ENCODE measurements around the gene HIP1.
A peak's percentile ranks its signal among the peaks of the same experiment; 100 is the strongest.

Gene HIP1

DNA sequence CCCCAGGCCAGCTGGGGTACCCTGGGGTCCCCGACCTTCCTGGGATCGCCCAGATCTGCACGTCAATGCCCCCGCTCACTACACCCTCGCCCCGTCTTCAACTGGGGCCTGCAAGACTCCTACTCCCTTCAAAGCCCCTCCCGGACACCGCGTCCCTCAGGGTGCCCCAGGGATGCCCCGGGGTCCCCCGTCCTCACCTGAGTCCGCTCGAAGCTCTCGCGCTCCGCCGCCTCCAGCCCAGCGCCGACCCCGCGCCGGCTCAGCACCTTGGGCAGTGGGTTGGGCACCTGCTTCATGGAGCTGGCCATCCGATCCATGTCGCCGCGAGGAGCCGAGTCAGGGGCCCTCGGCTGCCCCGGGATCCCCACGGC lies at the start of gene HIP1:
TSS of gene HIP1 (minus strand) at position 338 of the 371 bp plus-strand sequence. CDS start at position 317, 21 bp downstream.
- TF ChIP-seq, protein P1, sequence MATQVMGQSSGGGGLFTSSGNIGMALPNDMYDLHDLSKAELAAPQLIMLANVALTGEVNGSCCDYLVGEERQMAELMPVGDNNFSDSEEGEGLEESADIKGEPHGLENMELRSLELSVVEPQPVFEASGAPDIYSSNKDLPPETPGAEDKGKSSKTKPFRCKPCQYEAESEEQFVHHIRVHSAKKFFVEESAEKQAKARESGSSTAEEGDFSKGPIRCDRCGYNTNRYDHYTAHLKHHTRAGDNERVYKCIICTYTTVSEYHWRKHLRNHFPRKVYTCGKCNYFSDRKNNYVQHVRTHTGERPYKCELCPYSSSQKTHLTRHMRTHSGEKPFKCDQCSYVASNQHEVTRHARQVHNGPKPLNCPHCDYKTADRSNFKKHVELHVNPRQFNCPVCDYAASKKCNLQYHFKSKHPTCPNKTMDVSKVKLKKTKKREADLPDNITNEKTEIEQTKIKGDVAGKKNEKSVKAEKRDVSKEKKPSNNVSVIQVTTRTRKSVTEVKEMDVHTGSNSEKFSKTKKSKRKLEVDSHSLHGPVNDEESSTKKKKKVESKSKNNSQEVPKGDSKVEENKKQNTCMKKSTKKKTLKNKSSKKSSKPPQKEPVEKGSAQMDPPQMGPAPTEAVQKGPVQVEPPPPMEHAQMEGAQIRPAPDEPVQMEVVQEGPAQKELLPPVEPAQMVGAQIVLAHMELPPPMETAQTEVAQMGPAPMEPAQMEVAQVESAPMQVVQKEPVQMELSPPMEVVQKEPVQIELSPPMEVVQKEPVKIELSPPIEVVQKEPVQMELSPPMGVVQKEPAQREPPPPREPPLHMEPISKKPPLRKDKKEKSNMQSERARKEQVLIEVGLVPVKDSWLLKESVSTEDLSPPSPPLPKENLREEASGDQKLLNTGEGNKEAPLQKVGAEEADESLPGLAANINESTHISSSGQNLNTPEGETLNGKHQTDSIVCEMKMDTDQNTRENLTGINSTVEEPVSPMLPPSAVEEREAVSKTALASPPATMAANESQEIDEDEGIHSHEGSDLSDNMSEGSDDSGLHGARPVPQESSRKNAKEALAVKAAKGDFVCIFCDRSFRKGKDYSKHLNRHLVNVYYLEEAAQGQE (IDR thresholded peaks at IDR 0.05; ENCODE audit: low read depth) = no peak
- peak; percentile 52; the same call in 1 of the 2 replicates for TF ChIP-seq TAF1 (IDR thresholded peaks at IDR 0.05; ENCODE audit: low read depth)
- TF ChIP-seq FOXM1 (IDR thresholded peaks at IDR 0.05; ENCODE audit: borderline replicate concordance, low read depth) = no peak
- TF ChIP-seq ZBTB7A (IDR thresholded peaks at IDR 0.05; ENCODE audit: low read depth) = peak; percentile 74; the same call in 1 of the 2 replicates
- TF ChIP-seq, protein P2, sequence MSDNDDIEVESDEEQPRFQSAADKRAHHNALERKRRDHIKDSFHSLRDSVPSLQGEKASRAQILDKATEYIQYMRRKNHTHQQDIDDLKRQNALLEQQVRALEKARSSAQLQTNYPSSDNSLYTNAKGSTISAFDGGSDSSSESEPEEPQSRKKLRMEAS (IDR thresholded peaks at IDR 0.05) = 0 out of 2 replicates have a peak, but pooled peaks have one; percentile 8

DNA sequence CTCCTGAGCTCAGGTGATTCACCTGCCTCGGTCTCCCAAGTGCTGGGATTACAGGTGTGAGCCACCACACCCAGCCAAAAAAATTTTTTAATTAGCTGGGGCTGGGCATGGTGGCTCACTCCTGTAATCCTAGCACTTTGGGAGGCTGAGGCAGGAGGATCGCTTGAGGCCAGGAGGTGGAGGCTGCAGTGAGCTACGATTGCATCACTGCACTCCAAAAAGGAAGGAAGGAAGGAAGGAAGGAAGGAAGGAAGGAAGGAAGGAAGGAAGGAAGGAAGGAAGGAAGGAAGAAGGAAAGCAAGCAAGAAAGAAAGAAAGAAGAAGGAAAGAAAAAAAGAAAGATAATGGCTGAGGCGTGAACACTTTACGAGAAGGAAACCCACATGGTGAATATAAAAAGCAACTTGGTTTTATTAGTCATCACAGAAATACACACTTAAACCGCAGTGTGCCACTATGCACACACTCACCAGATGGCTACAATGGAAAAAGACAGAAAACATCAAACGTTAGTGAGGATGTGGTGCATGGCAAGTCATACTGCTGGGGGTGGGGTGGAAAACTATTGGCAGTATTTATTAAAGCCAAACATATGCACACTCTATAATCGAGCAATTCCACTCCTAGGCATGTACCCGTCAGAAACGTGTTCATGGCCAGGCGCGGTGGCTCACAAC lies 37.7 kb upstream of the HIP1 start:
- TF ChIP-seq EP300 (IDR thresholded peaks at IDR 0.05; ENCODE audit: borderline replicate concordance) (no peak), FOXM1 (IDR thresholded peaks at IDR 0.05; ENCODE audit: borderline replicate concordance, low read depth) (no peak), CEBPB (IDR thresholded peaks at IDR 0.05) (no peak), ZBTB7A (IDR thresholded peaks at IDR 0.05; ENCODE audit: low read depth) (no peak), CREB1 (IDR thresholded peaks at IDR 0.05; ENCODE audit: low read depth) (no peak), TEAD4 (IDR thresholded peaks at IDR 0.05) (no peak), YY1 (IDR thresholded peaks at IDR 0.05; ENCODE audit: low read depth) (no peak), NFIC (IDR thresholded peaks at IDR 0.05) (no peak), TAF1 (IDR thresholded peaks at IDR 0.05; ENCODE audit: low read depth) (no peak), EGR1 (IDR thresholded peaks at IDR 0.05) (no peak), RAD21 (IDR thresholded peaks at IDR 0.05; ENCODE audit: low read depth) (no peak), TCF12 (IDR thresholded peaks at IDR 0.05; ENCODE audit: low read depth) (no peak)
- TF ChIP-seq, protein P3, sequence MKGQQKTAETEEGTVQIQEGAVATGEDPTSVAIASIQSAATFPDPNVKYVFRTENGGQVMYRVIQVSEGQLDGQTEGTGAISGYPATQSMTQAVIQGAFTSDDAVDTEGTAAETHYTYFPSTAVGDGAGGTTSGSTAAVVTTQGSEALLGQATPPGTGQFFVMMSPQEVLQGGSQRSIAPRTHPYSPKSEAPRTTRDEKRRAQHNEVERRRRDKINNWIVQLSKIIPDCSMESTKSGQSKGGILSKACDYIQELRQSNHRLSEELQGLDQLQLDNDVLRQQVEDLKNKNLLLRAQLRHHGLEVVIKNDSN (IDR thresholded peaks at IDR 0.05) = no peak
- TF ChIP-seq, protein P1 (IDR thresholded peaks at IDR 0.05; ENCODE audit: low read depth) = no peak
- TF ChIP-seq, protein P2 (IDR thresholded peaks at IDR 0.05) = no peak

DNA sequence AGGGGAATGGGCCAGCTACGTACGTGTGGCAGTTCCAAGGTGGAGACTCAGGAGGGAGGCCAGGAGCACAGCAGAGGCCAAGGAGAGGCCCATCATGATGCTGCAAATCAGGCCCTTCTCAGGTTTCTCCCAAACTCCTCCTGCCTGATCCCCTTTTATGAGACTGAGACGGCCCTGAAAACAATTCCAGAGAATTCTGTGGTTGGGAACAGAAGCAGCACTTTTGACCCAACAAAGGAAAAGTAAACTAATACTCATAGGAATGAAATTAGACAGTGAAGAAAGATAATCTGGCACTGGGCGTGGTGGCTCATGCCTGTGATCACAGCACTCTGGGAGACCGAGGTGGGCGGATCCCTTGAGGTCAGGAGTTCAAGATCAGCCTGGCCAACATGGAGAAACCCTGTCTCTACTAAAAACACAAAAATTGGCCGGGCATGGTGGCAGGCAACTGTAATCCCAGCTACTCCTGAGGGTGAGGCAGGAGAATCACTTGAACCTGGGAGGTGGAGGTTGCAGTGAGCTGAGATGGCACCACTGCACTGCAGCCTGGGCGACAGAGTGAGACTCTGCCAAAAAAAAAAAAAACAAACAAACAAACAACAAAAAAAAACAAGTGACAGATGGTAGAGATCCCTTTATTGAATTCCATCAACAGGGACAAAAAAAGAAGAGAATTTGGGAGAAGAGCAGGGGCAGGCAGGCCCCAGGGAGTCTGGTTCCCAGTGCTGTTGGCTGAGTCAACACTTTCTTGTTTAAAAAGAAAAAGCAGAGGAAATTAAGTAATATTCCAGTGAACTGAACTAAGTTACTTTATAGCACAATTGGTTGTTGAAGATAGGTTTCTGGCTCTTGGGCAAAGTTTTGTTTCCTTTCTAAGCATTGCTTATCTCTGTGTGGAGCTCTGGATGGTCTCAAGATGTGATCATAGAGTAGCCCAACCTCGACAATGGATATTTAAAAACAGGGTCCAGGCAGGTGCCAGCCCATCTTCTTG lies 33.6 kb upstream of the HIP1 start, which contains the start of gene CCL26:
TSS of gene CCL26 (minus strand) at position 131 of the 997 bp plus-strand sequence. CDS start at position 96, 35 bp downstream.
- TF ChIP-seq TEAD4 (IDR thresholded peaks at IDR 0.05) = no peak
- TF ChIP-seq TAF1 (IDR thresholded peaks at IDR 0.05; ENCODE audit: low read depth) = no peak
- no peak for TF ChIP-seq RAD21 (IDR thresholded peaks at IDR 0.05; ENCODE audit: low read depth)
- no peak for TF ChIP-seq EP300 (IDR thresholded peaks at IDR 0.05; ENCODE audit: borderline replicate concordance)
- TF ChIP-seq CEBPB (IDR thresholded peaks at IDR 0.05) = no peak
- no peak for TF ChIP-seq TCF12 (IDR thresholded peaks at IDR 0.05; ENCODE audit: low read depth)
- TF ChIP-seq CREB1 (IDR thresholded peaks at IDR 0.05; ENCODE audit: low read depth) = no peak
- TF ChIP-seq ZBTB7A (IDR thresholded peaks at IDR 0.05; ENCODE audit: low read depth) = no peak
- TF ChIP-seq NFIC (IDR thresholded peaks at IDR 0.05) = no peak
- TF ChIP-seq, protein P1 (IDR thresholded peaks at IDR 0.05; ENCODE audit: low read depth) = no peak
- TF ChIP-seq, protein P3 (IDR thresholded peaks at IDR 0.05) = no peak
- TF ChIP-seq EGR1 (IDR thresholded peaks at IDR 0.05) = no peak
- TF ChIP-seq, protein P2 (IDR thresholded peaks at IDR 0.05) = no peak
- no peak for TF ChIP-seq FOXM1 (IDR thresholded peaks at IDR 0.05; ENCODE audit: borderline replicate concordance, low read depth)
- no peak for TF ChIP-seq YY1 (IDR thresholded peaks at IDR 0.05; ENCODE audit: low read depth)

Data from Ishikawa (cell line).